SK-N-SH treated with all-trans-retinoic acid at 6 μM for 48 hours (cell line): ENCODE data around the gene SRPRA.

ENCODE experiments used
- ATAC-seq: fragments of 200-7000 bp; cut with Tn5 transposase; 3 replicates; pipeline ENCODE4 v1.9.1; 2020; ENCODE audit warnings: mild to moderate bottlenecking, moderate library complexity
- ARNTL ChIP-seq: fragments of 450-650 bp; formaldehyde crosslinking; IDR thresholded peaks from 2 replicates; pipeline ENCODE4 v1.5.0; 2020; ENCODE audit warnings: low read depth, mild to moderate bottlenecking, moderate library complexity, borderline replicate concordance
- BACH2 ChIP-seq: fragments of 250-450 bp; sonication (Bioruptor Pico); IDR thresholded peaks from 2 replicates; pipeline ENCODE4 v1.9.0; 2021; ENCODE audit warnings: mild to moderate bottlenecking, borderline replicate concordance
- CREB5 ChIP-seq: fragments of 250-450 bp; sonication (Bioruptor Pico); IDR thresholded peaks from 2 replicates; pipeline ENCODE4 v1.5.1; 2020; ENCODE audit warnings: low read depth, mild to moderate bottlenecking, moderate library complexity
- ESRRG ChIP-seq: fragments of 250-450 bp; sonication (Bioruptor Pico); IDR thresholded peaks from 2 replicates; pipeline ENCODE4 v1.6.1; 2021; ENCODE audit warnings: mild to moderate bottlenecking
- OSR1 ChIP-seq: fragments of 250-450 bp; sonication (Bioruptor Pico); IDR thresholded peaks from 2 replicates; pipeline ENCODE4 v1.8.0; 2022; ENCODE audit warnings: moderate library complexity, mild to moderate bottlenecking, inconsistent platforms
- PPARA ChIP-seq: fragments of 250-450 bp; sonication (Bioruptor Pico); IDR thresholded peaks from 2 replicates; pipeline ENCODE4 v1.5.0; 2020; ENCODE audit warnings: mild to moderate bottlenecking, borderline replicate concordance
- RARB ChIP-seq: fragments of 250-450 bp; sonication (Bioruptor Pico); IDR thresholded peaks from 2 replicates; pipeline ENCODE4 v1.8.0; 2021; ENCODE audit warnings: mild to moderate bottlenecking, moderate library complexity
- SNAI2 ChIP-seq: fragments of 250-450 bp; sonication (Bioruptor Pico); IDR thresholded peaks from 2 replicates; pipeline ENCODE4 v1.5.0; 2020; ENCODE audit warnings: mild to moderate bottlenecking, moderate library complexity
- TCF4 ChIP-seq: fragments of 250-450 bp; sonication (Bioruptor Pico); IDR thresholded peaks from 2 replicates; pipeline ENCODE4 v1.8.0; 2021; ENCODE audit warnings: mild to moderate bottlenecking, moderate library complexity, borderline replicate concordance
- ZC3H10 ChIP-seq: fragments of 250-450 bp; sonication (Bioruptor Pico); IDR thresholded peaks from 2 replicates; pipeline ENCODE4 v1.5.1; 2021; ENCODE audit warnings: mild to moderate bottlenecking, moderate library complexity
- ZNF565 ChIP-seq: fragments of 450-650 bp; formaldehyde crosslinking; conservative IDR thresholded peaks from 2 replicates; pipeline ENCODE4 v1.5.0; 2020; ENCODE audit warnings: low read depth, mild to moderate bottlenecking, moderate library complexity
- ZNF8 ChIP-seq: fragments of 450-650 bp; formaldehyde crosslinking; IDR thresholded peaks from 2 replicates; pipeline ENCODE4 v1.5.0; 2020; ENCODE audit warnings: mild to moderate bottlenecking, moderate library complexity
- TF ChIP-seq, protein P1 (sequence below): fragments of 250-450 bp; sonication (Bioruptor Pico); IDR thresholded peaks from 2 replicates; pipeline ENCODE4 v1.5.0; 2020; ENCODE audit warnings: mild to moderate bottlenecking, moderate library complexity
- TF ChIP-seq, protein P2 (sequence below): fragments of 250-450 bp; sonication (Bioruptor Pico); IDR thresholded peaks from 2 replicates; pipeline ENCODE4 v1.8.0; 2020; ENCODE audit warnings: mild to moderate bottlenecking, moderate library complexity, borderline replicate concordance

Gene SRPRA

DNA sequence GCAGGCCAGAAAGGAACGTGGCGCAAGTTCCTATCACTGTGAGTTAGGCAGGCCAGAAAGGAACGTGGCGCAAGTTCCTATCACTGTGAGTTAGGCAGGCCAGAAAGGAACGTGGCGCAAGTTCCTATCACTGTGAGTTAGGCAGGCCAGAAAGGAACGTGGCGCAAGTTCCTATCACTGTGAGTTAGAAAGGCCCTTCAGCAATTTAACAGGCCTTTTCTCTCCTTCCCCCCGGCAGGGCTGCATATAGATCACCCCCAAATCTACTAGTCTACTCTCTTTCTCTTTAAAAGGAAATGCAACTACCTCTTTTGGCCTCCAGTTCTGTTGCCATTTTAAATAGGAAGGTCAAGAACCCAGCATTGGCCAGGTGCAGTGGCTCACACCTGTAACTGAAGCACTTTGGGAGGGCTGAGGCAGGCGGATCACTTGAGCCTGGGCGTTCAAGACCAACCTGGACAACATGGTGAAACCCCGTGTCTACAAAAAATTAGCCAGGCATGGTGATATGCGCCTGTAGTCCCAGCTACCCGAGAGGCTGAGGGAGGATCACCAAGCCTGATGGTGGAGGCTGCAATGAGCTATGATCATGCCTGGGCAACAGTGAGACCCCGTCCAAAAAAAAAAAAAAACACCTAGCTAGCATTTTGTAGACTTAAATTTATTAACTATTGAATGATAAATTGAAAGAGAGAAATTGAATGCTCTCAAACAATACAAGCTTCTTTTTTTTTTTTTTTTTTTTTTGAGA lies 42.2 kb downstream of the SRPRA start (continued):
- TF ChIP-seq CREB5 (CRISPR knock-in tag) (no peak), BACH2 (CRISPR knock-in tag) (no peak), SNAI2 (no peak), TCF4 (CRISPR knock-in tag) (no peak)
- TF ChIP-seq, all 23 proteins: peak for 0

GRCh38 chr11:126225295-126225665 lies 43.4 kb downstream of the SRPRA start:
- TF ChIP-seq BACH2 (CRISPR knock-in tag) = no peak
- TF ChIP-seq ESRRG (CRISPR knock-in tag) = no peak
- TF ChIP-seq ZC3H10 (CRISPR knock-in tag) = no peak
- no peak for TF ChIP-seq CREB5 (CRISPR knock-in tag)
- no peak for TF ChIP-seq ZNF565 (CRISPR knock-in tag)
- ATAC-seq = no peak

DNA sequence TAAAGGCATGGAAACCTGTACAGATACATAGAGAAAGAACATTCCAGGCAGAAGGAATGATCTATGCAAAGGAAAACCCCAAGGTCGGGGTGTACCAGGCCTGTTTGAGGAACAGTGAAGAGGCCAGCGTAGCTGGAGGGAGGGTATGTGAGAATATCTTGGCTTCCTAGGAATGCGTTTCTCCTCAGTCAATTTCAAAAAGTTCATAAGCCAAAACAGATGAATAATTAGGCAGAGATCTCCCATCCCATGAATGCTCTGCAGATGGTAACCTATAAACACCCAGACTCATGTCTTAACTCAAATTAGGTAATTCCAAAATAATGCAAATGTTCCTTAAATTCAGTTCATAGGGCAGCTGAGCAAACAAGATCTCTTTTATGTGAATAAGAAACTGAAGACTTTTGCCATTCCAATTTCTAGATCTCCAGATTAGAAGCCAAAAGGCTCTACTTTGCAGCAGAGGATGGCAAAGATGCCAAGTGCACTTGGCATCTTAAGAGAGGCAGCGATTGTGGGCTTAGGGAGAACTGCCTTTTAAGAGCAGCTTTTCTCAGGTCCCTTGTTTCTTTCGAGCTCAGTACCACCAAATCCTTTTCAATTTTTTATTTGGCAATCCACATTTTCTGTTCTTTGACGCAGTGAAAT lies 43.9 kb downstream of the SRPRA start:
- TF ChIP-seq PPARA (CRISPR knock-in tag) (no peak), ARNTL (CRISPR knock-in tag) (no peak), RARB (CRISPR knock-in tag) (no peak)
- no peak for ATAC-seq

DNA sequence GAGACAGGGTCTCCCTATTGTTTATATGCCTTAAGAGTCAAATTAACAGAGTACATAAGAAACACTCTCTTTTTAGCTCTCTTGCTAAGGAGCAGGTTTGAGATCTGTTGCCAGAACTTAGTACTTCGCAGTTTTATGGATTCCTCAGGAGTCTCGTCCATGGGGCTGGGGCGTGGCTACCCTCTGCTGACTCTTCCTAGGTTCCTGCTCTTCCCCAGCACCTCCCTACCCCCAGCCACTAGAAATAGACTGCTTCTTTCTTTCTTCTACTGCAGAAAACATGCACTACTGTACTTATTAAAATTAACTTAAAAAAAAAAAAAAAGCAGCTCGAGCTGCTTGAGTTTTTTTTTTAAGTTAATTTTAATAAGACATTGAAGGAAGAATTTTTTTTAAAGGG lies 49.1 kb downstream of the SRPRA start:
- no peak for ATAC-seq
- TF ChIP-seq, protein P1, sequence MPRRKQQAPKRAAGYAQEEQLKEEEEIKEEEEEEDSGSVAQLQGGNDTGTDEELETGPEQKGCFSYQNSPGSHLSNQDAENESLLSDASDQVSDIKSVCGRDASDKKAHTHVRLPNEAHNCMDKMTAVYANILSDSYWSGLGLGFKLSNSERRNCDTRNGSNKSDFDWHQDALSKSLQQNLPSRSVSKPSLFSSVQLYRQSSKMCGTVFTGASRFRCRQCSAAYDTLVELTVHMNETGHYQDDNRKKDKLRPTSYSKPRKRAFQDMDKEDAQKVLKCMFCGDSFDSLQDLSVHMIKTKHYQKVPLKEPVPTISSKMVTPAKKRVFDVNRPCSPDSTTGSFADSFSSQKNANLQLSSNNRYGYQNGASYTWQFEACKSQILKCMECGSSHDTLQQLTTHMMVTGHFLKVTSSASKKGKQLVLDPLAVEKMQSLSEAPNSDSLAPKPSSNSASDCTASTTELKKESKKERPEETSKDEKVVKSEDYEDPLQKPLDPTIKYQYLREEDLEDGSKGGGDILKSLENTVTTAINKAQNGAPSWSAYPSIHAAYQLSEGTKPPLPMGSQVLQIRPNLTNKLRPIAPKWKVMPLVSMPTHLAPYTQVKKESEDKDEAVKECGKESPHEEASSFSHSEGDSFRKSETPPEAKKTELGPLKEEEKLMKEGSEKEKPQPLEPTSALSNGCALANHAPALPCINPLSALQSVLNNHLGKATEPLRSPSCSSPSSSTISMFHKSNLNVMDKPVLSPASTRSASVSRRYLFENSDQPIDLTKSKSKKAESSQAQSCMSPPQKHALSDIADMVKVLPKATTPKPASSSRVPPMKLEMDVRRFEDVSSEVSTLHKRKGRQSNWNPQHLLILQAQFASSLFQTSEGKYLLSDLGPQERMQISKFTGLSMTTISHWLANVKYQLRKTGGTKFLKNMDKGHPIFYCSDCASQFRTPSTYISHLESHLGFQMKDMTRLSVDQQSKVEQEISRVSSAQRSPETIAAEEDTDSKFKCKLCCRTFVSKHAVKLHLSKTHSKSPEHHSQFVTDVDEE = no peak

DNA sequence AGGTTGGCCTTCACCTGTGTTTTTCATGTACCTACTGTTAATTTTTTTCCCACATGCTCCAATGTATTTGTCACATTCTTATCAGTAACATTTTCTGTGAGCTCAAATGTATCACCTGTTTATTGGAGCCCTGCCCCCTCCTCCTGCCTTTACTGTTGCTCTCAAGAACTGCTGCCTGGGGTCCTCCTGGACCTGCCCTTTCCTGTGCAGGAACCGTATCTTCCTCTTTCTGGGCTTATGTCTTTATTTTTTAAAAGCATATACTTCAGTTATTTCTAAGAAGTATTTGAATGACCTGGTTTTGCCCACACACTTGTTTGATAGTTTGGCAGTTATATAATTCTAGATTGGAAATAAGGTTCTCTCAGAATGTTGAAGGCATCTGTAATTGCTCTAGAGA lies 51.2 kb downstream of the SRPRA start:
- no peak for TF ChIP-seq BACH2 (CRISPR knock-in tag)
- ATAC-seq = no peak

- TF ChIP-seq TCF4 (CRISPR knock-in tag) (no peak), PPARA (CRISPR knock-in tag) (no peak), ESRRG (CRISPR knock-in tag) (no peak), ARNTL (CRISPR knock-in tag) (no peak)
- TF ChIP-seq, all 23 proteins: peak for 0
- no peak for ATAC-seq
Observed at GRCh38 chr11:126216526-126217305, 52.0 kb downstream of the SRPRA start.

DNA sequence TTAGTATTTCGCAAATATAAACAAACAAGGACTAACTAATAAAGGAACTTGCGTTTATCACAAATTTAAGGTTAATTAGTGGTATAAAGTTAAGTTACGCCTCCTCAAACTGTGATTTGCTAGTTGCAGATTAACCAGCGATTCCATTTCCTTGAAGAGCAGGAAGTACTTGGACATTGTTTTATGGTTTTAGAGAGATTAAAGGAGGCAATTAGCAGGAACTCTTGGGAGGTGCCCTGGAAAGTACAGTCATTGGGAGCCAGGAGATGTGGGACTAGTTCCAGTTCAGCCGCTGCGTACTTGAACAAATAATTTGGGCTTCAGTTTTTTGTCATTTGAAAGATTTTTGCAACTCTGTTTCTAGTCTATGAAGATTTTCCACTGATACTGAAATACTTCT lies 53.9 kb downstream of the SRPRA start:
- no peak for ATAC-seq
- no peak for TF ChIP-seq BACH2 (CRISPR knock-in tag)
- no peak for TF ChIP-seq OSR1 (CRISPR knock-in tag)
- TF ChIP-seq, protein P2, sequence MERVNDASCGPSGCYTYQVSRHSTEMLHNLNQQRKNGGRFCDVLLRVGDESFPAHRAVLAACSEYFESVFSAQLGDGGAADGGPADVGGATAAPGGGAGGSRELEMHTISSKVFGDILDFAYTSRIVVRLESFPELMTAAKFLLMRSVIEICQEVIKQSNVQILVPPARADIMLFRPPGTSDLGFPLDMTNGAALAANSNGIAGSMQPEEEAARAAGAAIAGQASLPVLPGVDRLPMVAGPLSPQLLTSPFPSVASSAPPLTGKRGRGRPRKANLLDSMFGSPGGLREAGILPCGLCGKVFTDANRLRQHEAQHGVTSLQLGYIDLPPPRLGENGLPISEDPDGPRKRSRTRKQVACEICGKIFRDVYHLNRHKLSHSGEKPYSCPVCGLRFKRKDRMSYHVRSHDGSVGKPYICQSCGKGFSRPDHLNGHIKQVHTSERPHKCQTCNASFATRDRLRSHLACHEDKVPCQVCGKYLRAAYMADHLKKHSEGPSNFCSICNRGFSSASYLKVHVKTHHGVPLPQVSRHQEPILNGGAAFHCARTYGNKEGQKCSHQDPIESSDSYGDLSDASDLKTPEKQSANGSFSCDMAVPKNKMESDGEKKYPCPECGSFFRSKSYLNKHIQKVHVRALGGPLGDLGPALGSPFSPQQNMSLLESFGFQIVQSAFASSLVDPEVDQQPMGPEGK (CRISPR knock-in tag) = no peak
- TF ChIP-seq ZNF8 (CRISPR knock-in tag) = no peak
- TF ChIP-seq ESRRG (CRISPR knock-in tag) = no peak
- TF ChIP-seq, protein P1 = no peak
- no peak for TF ChIP-seq ZC3H10 (CRISPR knock-in tag)
- TF ChIP-seq ZNF565 (CRISPR knock-in tag) = no peak
- TF ChIP-seq CREB5 (CRISPR knock-in tag) = no peak
